HG03558 (cell line): ENCODE data around the gene MPRIP.

ENCODE experiments used
- ATAC-seq: cut with Tn5 transposase; IDR thresholded peaks from one replicate; pipeline ENCODE4 v1.9.1; 2021; ENCODE audit warnings: moderate number of reproducible peaks; ENCODE audit not compliant: unreplicated experiment; ENCODE audit errors: extremely low read depth

The MPRIP gene

GRCh38 chr17:17215575-17215974 is 173.3 kb downstream of the MPRIP start:
- no peak for ATAC-seq

DNA sequence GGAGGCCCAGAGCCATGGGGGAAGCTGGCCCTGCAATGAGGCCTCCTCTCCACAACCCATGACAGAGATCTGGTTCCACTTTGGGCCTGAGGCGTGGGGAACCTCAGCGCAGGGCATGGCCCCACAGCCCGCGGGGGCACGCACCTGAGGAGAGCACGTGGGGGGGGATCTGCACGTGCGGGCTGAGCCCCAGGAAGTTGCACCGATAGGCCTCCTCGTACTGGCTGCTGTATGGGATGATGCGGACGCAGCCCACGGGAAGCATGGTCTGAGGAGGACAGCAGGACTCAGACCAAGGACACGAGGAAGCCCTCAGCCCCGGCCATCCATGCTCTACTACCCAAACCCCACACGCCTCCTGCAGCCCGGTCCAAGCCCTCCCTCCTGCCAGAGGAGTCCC is 174.0 kb downstream of the MPRIP start:
- ATAC-seq, result no peak

GRCh38 chr17:17216776-17217175 is 174.5 kb downstream of the MPRIP start:
- no peak for ATAC-seq

DNA sequence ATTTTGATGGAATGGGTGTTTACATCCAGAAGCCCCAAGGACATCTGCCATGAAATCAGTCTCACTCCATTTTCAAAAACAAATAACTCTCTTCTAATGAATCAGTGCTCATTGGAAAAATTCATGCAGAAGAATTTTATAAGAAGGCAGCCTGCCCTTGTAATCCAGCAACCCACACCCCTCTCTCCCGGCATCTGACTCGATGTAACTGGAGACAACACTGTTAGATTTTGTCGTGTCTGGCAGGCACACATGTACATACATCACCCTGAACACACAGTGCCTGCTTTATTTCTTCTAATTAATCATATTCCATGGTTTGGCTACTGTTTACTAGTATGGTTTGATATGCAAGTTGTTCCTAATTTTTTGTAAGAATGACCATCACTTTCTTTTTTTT is 175.7 kb downstream of the MPRIP start:
- no peak for ATAC-seq

DNA sequence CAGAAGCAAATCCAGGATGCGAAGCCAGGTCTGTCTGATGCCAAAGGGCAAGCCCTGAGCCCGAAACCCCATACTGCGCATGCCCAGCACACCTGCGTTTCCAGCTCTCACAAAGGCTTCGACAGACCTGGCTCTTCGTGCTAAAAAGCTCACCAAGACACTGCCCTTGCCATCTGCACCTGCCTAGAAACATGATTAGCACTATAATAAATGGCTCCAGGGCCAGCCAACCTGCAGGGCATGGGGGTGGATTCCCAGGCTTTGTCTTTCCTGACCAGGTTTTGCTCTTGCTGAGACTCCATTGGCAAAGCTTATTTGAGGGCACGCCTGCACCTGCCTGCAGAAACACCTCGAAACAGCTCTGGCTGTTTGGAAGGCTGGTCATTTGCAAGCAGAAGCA is 178.3 kb downstream of the MPRIP start:
- ATAC-seq, result no peak

DNA sequence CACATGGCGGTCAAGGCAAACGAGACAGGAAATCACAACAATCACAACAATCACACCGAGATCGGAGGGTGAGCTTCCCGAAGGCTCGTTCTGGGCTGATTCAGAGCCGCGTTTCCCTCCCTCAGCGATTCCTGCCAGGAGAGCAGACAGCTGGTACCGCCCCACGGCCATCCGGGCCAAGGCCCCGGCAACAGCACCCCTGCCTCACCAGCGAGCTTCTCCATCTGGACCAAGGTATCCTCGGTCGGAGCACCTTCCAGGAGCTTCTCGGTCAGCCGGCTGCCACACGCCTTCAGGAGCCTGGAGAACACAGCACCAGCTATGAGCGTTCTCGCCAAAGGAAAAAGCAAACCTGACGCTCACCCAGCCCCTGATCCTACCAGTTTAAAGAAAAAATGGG is 179.1 kb downstream of the MPRIP start:
- no peak for ATAC-seq

GRCh38 chr17:17223736-17224135 is 181.5 kb downstream of the MPRIP start:
- ATAC-seq, result no peak

DNA sequence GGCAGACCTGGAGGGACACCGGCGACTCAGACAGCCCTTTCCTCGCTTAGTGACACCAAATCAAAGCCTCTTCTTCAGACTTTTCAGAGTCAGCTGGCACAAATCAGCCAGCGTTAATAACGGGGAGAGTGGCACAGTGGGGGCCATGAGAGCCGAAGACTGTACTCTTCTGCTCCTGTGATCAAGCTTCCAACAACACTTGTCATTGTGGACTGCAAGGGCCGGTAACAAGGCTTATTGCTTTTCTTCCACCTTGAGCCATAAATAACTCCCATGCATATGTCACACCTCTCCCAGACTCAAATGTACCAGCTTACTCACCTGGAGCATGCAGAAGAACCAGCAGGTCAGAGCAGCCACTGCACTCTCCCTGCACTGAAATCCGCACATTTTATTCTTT is 181.9 kb downstream of the MPRIP start:
- no peak for ATAC-seq

- no peak for ATAC-seq
Measured at GRCh38 chr17:17225901-17226300, 183.6 kb downstream of the MPRIP start.

DNA sequence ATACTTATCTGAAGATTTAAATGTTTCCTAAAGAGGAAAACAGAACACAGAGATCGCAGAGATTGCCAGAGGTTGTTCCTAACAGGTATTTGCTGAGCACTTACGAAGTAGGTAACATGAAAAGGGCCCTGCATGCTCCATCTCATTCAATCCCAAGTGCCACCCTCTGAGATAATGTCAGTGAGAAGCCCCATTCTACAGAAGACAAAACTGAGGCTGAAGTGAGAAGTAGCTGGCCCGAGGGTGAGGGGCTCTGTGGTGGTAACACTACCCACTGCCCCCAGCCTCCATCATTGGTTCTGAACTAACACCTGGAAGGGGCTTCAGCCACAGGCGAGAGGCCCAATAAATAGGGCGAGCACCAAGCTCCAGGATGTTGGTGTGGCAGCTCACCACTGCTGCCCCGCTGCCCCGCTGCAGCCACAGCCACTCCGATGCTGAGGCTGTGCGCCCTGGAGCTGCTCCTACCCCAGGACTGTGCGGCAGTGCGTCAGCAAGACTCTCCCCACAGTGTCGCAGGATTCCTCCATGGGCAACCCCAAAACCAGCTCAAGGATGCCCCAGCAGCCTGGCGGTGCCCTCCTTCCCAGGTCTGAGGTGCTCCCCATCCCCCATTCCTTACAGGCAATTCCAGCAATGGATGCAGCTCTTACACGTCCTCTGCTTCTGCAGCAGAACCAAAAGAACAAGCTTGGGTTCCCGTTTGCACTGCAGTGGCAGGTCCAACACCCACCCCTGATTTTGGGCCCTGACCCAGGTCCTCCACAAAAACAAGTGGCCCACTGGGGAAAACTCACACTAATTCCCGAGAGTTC is 184.4 kb downstream of the MPRIP start:
- no peak for ATAC-seq

DNA sequence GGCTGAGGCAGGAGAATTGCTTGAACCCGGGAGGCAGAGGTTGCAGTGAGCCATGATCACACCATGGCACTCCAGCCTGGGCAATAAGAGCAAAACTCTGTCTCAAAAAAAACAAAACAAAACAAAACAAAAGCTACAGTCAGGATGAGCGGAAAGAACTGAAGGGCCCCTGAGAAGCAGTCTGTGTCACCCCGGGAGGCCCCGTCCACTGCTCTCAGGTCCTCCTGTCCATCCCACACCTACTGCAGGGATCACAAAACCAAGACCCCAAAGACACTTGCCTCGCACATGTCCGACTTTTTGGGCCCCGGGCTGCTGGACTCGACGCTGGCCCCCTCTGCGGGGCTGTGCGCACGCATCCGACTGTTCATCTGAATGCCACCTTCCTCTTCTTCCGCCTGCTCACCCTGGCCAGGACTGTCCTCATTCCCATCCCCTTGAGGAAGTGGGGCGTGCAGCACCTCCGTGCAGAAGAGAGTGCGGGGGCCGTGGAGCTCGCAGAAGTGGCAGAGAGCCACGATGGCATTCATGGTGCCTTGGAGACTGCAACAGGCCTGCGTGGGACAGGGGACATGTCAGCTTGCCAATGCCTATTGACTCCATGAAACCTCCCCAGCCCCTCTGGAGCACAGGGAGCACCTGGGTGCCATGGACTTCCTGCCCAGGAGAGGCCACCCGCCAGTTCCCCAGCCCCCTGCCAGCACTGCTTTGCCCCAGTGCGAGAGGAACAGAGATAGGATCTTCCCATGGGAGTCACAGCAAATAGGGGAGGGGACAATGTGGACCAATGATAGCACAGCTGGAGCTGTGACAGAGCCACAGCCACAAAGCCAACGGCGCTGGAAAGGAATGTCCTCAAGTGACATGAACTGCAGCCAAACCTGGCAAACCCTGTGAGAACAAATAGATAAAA is 185.6 kb downstream of the MPRIP start:
- ATAC-seq, result no peak

GRCh38 chr17:17228521-17229279 is 186.4 kb downstream of the MPRIP start:
- ATAC-seq, result no peak

DNA sequence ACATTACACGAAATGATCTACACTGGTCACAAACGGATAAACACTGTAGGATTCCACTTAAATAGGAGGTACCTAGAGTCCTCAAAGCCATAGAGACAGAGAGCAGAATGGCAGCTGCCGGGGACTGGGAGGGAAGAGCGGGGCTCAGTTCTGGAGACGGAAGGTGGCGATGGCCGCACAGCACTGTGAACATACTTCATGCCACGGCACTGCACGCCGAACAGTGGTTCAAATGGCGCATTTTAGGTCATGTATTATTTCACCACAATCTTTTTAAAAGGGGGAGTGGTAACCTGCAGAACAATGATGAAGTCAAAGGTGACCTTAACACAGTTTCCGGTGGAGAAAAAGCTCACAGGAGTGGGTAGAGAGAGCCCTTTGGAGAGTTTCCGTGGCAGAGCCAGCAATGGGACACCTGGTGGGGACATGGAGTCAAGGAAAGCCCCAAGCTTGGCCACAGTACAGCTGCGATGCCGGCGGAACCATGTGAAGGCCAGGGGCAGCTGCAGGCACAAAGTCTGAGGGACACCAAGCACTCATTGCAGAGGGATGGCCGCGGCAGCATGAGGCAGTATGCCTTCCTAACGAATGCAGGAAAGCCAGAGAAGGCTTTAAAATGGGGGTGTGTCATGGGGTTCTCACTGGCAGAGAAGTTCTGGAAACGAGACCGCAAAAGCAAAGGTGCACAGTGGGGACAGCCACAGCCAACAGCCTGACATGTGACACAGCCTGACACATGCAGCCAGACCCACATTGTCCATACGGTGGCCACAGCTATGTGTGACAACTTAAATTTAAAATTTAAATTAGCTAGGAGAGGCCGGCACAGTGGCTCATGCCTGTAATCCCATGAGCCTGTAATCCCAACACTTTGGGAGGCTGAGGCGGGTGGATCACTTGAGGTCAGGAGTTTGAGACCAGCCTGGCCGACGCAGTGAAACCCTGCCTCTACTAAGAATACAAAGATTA is 187.4 kb downstream of the MPRIP start:
- ATAC-seq, result no peak

DNA sequence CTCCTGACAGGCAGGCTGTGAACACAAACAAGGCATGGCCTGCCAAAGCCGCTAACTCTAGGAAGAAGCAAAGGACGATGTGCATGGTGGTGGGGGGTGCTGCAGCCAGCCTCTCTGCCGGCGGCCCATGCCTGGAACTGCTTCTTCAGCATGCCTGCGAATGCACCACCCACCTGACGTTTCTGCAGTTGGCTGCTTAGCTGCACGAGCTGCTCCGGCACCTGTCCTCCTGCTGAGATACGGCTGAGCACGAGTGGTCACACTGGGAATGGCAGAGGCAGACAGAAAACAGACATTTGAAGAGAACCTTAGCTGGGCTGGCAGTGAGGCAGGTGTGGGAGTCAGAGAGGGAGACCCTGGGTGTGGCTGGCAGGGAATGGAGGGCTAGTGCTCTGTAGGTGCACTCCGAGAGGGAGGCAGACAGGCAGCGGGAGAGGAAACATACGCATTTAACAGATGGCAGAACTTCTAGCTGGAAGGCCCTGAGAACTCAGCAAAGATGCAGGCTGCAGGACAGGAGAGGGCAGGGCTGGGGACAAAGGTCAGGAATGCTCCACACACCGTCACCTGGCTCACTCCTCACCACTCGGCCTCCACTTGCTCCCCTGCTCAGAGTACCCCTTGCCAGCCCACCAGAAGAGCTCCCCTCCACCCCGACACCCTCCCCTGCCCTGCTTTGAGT is 189.5 kb downstream of the MPRIP start:
- ATAC-seq, result no peak

- no peak for ATAC-seq
Measured at GRCh38 chr17:17232303-17232621, 190.0 kb downstream of the MPRIP start.

- ATAC-seq, result no peak
Measured at GRCh38 chr17:17235212-17236174, 193.2 kb downstream of the MPRIP start.

- ATAC-seq, result no peak
Measured at GRCh38 chr17:17236295-17237025, 194.2 kb downstream of the MPRIP start.
